ENCODE results near the gene LYZL4. TPM values are rescaled to one million over a fixed set of nuclear protein-coding genes. Genes with fewer than 3 reads are reported as not detected.
A peak's percentile ranks its signal among the peaks of the same experiment; 100 is the strongest.

LYZL4 gene
- polyA plus RNA-seq, 1 donor from 2014 or later, result not detected

DNA sequence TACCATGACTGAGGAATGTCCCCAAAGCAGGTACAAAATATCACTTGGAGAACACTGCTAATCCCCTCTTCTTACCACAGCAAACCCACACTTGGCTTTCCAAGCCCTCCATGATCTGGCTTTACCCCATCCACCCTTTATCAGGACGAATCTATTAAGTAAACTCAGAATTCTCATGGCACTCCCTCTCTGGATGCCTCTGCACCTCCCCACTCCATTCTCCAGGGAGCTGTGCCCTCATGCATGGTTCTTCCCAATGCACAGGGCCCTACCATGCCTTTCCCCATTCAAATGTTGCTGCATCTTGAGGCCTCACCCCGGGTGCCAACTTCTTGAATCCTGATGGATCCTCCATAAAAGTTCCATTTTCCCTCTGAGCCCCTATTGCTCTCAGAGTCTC lies 2.3 kb downstream of the LYZL4 start:
- Mint-ChIP-seq H3K27me3 (peaks cover 7% of the 10 kb centered on the region), H3K36me3 (no peaks in the 10 kb centered on the region), H3K27ac (no peak overlapping the region), H3K4me3 (no peak overlapping the region), H3K4me1 (peaks cover 0 to 3% (median 0%) of the 10 kb centered on the region in 3 donors), H3K9me3 (peaks cover 0 to 2% (median 0%) of the 10 kb centered on the region in 3 donors)

GRCh38 chr3:42406727-42407450 lies 3.5 kb downstream of the LYZL4 start:
- no peak overlapping the region for H3K27ac Mint-ChIP-seq
- H3K9me3 Mint-ChIP-seq, result peaks cover 0 to 4% (median 0%) of the 10 kb centered on the region in 3 donors
- H3K4me3 Mint-ChIP-seq, result peak overlapping the region in 1 of 4 donors; percentile 23

DNA sequence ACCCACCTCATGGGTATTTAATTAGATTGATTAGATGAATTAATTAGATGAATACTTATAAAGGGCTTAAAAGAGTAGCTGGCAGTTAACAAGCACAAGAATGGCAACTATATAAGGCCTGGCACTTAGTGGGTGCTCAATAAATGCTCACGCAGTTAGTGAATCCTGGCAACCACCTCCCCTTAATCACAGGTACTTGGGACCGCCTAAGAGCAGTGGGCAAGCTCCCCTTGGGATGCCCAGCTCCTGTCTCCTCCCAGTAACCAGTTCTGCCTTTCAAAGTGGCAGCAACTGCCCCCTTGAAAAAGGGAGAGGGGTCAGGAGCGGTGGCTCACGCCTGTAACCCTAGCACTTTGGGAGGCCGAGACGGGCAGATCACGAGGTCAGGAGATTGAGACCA lies 4.6 kb downstream of the LYZL4 start:
- peaks cover 0 to 4% (median 0%) of the 10 kb centered on the region in 3 donors for H3K9me3 Mint-ChIP-seq
- no peak overlapping the region for H3K27ac Mint-ChIP-seq
- peaks cover 0 to 3% (median 0%) of the 10 kb centered on the region in 3 donors for H3K4me1 Mint-ChIP-seq
- H3K4me3 Mint-ChIP-seq, result no peak overlapping the region
- H3K36me3 Mint-ChIP-seq, result no peaks in the 10 kb centered on the region
- peaks cover 4% of the 10 kb centered on the region for H3K27me3 Mint-ChIP-seq

More at GRCh38 chr3:42406727-42407450, 3.5 kb downstream of the LYZL4 start:
- H3K4me1 Mint-ChIP-seq, result peaks cover 0 to 3% (median 0%) of the 10 kb centered on the region in 3 donors
- no peaks in the 10 kb centered on the region for H3K36me3 Mint-ChIP-seq
- H3K27me3 Mint-ChIP-seq, result peaks cover 4% of the 10 kb centered on the region

GRCh38 chr3:42403737-42404136 lies 6.7 kb downstream of the LYZL4 start:
- no peaks in the 10 kb centered on the region for H3K36me3 Mint-ChIP-seq
- peaks cover 1% of the 10 kb centered on the region for H3K27me3 Mint-ChIP-seq
- peaks cover 0 to 4% (median 0%) of the 10 kb centered on the region in 3 donors for H3K9me3 Mint-ChIP-seq
- H3K4me1 Mint-ChIP-seq, result peaks cover 0 to 3% (median 0%) of the 10 kb centered on the region in 3 donors
- no peak overlapping the region for H3K27ac Mint-ChIP-seq
- no peak overlapping the region for H3K4me3 Mint-ChIP-seq

- Mint-ChIP-seq H3K4me3 (no peak overlapping the region), H3K27ac (no peak overlapping the region)
Observed at GRCh38 chr3:42402394-42403096, 7.9 kb downstream of the LYZL4 start.

GRCh38 chr3:42398080-42398479 lies 12.3 kb downstream of the LYZL4 start:
- Mint-ChIP-seq H3K9me3 (peaks cover 0 to 2% (median 0%) of the 10 kb centered on the region in 3 donors), H3K36me3 (no peaks in the 10 kb centered on the region), H3K4me3 (no peak overlapping the region), H3K4me1 (no peaks in the 10 kb centered on the region), H3K27ac (no peak overlapping the region), H3K27me3 (peaks cover 8% of the 10 kb centered on the region)

More at GRCh38 chr3:42402394-42403096, 7.9 kb downstream of the LYZL4 start:
- Mint-ChIP-seq H3K27me3 (peaks cover 4% of the 10 kb centered on the region), H3K9me3 (peaks cover 0 to 4% (median 0%) of the 10 kb centered on the region in 3 donors), H3K4me1 (peaks cover 0 to 3% (median 0%) of the 10 kb centered on the region in 3 donors), H3K36me3 (no peaks in the 10 kb centered on the region)

GRCh38 chr3:42397644-42398043 lies 12.8 kb downstream of the LYZL4 start:
- peaks cover 0 to 2% (median 0%) of the 10 kb centered on the region in 3 donors for H3K9me3 Mint-ChIP-seq
- H3K4me3 Mint-ChIP-seq, result no peak overlapping the region
- peaks cover 8% of the 10 kb centered on the region for H3K27me3 Mint-ChIP-seq
- H3K4me1 Mint-ChIP-seq, result no peaks in the 10 kb centered on the region
- no peak overlapping the region for H3K27ac Mint-ChIP-seq
- no peaks in the 10 kb centered on the region for H3K36me3 Mint-ChIP-seq

DNA sequence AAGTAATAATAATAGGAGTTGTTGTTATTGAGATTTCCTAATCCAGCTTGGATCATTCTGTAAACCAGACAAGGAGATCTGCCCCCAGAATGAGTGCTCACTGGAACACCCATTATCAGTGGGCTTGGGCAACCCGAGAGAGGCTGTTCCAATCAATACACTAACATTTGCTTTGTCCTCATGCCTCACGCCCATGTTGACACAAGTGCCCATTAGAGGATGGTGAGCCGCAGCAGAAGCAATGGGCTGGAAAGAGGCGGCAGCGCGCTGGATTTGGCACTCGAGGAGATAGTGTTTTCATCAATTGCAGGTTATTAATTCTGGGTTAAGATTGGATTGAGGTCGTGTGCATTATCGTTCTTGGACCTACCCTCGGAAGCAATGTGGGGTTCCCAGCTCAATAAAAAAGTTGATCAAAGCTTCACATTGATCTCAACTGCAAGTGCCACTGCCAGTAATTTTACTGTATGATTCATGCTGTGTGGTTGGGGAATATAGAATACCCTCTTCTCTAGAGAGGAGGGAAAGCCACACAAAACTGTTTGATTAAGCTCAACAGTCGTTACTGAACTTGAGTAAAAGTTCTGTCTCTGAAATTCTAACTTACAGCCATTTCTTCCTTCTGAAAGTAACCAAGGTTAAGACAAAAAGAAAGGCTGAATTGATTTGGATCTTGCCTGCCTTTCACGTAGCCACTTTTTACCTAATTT lies 15.7 kb downstream of the LYZL4 start:
- Mint-ChIP-seq H3K4me1 (no peaks in the 10 kb centered on the region), H3K4me3 (no peak overlapping the region), H3K27me3 (peaks cover 12% of the 10 kb centered on the region), H3K27ac (no peak overlapping the region), H3K36me3 (no peaks in the 10 kb centered on the region), H3K9me3 (peaks cover 0 to 3% (median 0%) of the 10 kb centered on the region in 3 donors)

DNA sequence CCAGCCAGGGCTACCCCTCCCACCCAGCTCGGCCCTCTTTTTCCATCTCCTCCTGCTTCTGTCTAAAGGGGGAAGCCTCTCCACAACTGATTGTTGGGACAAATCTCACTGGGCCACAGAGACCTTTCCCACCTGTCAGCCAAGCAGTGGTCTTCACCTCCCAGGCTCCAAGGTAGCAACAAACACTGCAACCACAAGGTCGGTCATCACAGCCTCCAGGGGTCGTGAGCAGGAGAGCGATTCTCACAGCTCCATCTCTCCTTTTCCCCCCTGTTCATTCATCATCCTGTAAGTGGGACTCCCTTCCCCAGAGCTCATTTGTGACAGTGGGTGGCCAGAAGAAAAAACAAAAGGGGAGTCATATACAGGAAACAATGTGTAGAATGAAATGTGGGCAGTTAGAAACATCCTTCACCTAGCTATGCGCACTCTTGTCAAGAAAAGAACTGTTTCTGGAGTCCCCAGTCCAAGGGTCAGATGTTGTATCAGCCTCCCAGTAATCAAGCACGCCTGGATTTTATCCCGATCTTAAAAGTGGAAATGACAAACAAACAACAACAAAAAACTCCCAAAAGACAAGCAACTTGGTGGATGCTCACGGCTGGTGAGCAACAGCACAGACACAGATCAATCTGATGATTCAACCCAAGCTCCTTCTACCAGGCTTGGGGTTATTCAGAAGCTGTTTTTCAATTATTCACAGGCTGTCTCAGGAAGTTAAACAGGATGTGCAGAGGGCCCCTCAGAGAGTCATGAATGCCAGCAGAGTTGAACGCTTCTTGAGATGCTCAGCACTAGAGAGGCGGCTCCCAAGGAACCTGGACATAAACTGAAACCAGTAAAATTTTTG lies 22.4 kb downstream of the LYZL4 start:
- H3K27ac Mint-ChIP-seq, result no peak overlapping the region
- no peaks in the 10 kb centered on the region for H3K36me3 Mint-ChIP-seq
- no peak overlapping the region for H3K4me3 Mint-ChIP-seq
- peaks cover 0 to 6% (median 0%) of the 10 kb centered on the region in 3 donors for H3K4me1 Mint-ChIP-seq
- peaks cover 17% of the 10 kb centered on the region for H3K27me3 Mint-ChIP-seq
- peaks cover 0 to 3% (median 0%) of the 10 kb centered on the region in 3 donors for H3K9me3 Mint-ChIP-seq

GRCh38 chr3:42381551-42382082 lies 28.8 kb downstream of the LYZL4 start:
- H3K27me3 Mint-ChIP-seq, result peaks cover 4% of the 10 kb centered on the region
- H3K4me1 Mint-ChIP-seq, result no peaks in the 10 kb centered on the region
- H3K27ac Mint-ChIP-seq, result no peak overlapping the region
- no peaks in the 10 kb centered on the region for H3K9me3 Mint-ChIP-seq
- H3K4me3 Mint-ChIP-seq, result no peak overlapping the region
- H3K36me3 Mint-ChIP-seq, result no peaks in the 10 kb centered on the region

- no peaks in the 10 kb centered on the region for H3K36me3 Mint-ChIP-seq
- no peaks in the 10 kb centered on the region for H3K9me3 Mint-ChIP-seq
- H3K4me3 Mint-ChIP-seq, result no peak overlapping the region
- no peak overlapping the region for H3K27ac Mint-ChIP-seq
- H3K4me1 Mint-ChIP-seq, result no peaks in the 10 kb centered on the region
- H3K27me3 Mint-ChIP-seq, result peaks cover 5% of the 10 kb centered on the region
Observed at GRCh38 chr3:42377681-42378080, 32.7 kb downstream of the LYZL4 start.

DNA sequence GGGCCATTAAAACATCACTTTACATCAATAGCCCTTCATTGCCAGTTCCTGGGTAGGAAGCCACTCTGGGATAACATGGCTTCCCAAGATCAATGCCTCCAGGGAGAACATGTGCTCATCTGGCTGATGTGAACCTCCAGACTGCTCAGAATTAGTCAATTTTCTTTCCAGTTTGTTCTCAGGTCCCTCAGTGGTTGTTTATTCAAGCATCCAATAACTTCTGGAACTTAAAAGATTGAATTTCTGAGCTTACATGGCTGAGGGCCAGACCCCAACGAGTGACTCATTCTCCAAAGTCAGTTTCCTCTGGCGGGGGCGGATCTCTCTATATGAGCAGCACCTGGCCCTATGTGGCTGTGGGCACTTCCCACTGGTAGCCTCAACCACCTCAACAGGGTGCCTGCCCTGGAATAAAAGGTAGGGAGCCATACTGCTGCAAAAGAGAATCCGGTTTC lies 34.0 kb downstream of the LYZL4 start:
- H3K27me3 Mint-ChIP-seq, result peaks cover 4% of the 10 kb centered on the region
- H3K27ac Mint-ChIP-seq, result no peak overlapping the region
- H3K4me3 Mint-ChIP-seq, result no peak overlapping the region
- H3K36me3 Mint-ChIP-seq, result no peaks in the 10 kb centered on the region
- H3K4me1 Mint-ChIP-seq, result no peaks in the 10 kb centered on the region
- no peaks in the 10 kb centered on the region for H3K9me3 Mint-ChIP-seq

DNA sequence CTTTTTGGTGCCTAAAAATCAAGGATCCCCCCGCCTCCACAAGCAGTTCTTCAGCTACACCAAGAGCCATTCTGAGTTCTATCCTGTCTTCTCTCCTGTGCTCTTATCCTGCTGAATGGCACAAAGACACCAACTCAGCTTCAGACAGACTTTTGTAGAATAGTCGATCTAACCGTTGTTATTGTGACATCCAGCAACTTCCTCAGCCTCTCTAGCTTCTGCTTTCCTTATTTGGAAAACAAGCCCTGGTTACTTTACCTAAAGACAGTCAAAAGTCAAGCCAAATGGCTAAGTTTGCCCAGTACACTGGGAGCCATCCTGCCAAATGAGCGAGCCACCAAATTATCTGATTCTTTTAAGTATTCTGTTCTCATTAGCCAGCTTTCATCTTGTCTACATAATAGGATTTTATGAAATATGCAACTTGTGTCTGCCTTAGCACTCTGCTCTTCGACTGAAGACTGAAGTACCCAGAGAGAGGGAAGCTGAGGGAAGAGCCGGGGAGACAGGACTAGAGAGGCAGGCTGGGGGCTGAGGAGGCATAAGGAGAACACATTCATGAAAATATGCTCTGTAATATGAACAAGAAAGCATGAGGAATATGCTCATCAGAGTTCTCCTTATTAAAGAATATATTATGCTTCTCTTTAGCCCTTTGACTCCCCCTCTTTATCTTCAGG lies 35.1 kb downstream of the LYZL4 start:
- no peaks in the 10 kb centered on the region for H3K36me3 Mint-ChIP-seq
- H3K9me3 Mint-ChIP-seq, result peaks cover 0 to 4% (median 0%) of the 10 kb centered on the region in 3 donors
- no peak overlapping the region for H3K27ac Mint-ChIP-seq
- no peak overlapping the region for H3K4me3 Mint-ChIP-seq
- peaks cover 5% of the 10 kb centered on the region for H3K27me3 Mint-ChIP-seq
- peaks cover 0 to under 1% (median 0%) of the 10 kb centered on the region in 3 donors for H3K4me1 Mint-ChIP-seq
